Tibial nerve (tissue), 3 donors: Measurements from ENCODE around the gene NAPG.

Experiments
- EP300 ChIP-seq, 2 donors: sonication (generic); formaldehyde crosslinking; IDR thresholded peaks; one replicate each; pipeline ENCODE4 v1.6.1; 2017; ENCODE audit warnings: antibody characterized with exemption in 2 of 2, mild to moderate bottlenecking in 1 of 2
- POLR2A ChIP-seq, 2 donors: fragments of 450-650 bp; IDR thresholded peaks; one replicate each; pipeline ENCODE4 v1.6.1; 2017; ENCODE audit warnings: antibody characterized with exemption in 2 of 2, mild to moderate bottlenecking in 2 of 2, moderate library complexity in 2 of 2

DNA sequence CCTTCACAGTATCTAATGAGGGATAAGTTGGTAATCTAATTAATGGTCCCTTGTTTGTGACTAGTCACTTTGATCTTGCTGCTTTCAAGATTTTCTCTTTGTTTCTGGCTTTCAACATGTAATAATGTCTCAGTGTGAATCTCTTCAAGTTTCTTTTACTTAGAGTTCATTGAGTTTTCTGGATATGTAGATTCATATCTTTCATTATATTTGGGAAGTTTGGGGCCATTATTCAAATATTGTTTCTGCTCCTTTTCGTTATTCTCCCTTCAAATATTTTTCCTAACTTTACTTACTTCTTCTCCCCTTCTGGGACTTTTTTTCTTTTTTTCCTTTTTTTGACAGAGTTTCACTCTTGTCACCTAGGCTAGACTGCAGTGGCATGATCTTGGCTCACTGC lies 21.1 kb upstream of the NAPG start:
- TF ChIP-seq EP300 (IDR thresholded peaks at IDR 0.05) (no peak), POLR2A (IDR thresholded peaks at IDR 0.05) (no peak)
